ENCODE data around the gene CEP104.

Gene CEP104

GRCh38 chr1:3856923-3857790, at the start of gene CEP104, which contains the start of gene DFFB:
CEP104 (minus strand) TSS chr1:3857211; CDS start chr1:3852407, 4,804 bp downstream.
DFFB (plus strand) TSS chr1:3857476; CDS start chr1:3857604, 128 bp downstream.
- DNase-seq (ENCODE audit: low read depth in 2 of 2) = peak; percentile 91 to 92

- no peak for DNase-seq (ENCODE audit: low read depth in 2 of 2)
These were observed 49.6 kb upstream of the CEP104 start for GRCh38 chr1:3906672-3907020.

DNA sequence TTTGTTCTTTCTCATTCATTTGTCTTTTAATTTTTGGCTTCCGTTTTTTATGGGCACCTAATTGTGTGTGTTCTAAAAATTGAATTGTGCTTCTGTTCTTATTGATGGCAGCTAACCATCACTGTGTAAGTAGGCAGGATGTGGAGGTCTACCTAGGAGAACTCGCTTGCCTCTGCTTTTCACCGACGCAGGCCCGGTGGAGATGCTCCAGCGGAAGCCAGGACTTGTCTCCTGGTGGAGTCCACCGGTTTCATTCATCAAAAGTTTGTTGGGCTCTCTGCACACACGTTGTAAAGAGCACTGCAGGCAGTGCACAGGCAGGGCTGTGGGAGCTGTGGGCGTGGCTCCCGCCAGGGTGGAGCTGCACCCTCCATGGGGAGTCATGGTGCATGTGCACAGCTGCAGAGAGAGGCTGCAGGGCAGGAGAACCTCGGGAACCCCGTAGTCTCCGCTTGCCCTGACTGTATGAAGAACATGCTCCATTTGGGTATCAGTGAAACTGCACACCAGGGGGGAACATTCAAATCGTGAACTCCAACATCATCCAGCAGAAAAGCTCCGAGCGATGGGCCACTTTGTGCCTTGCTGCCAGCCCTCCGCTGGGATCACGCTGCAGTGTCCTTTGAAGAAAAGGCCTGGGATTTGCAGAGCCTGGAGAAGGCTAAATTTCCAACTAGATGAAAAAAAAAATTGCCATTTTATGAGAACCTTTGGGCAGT, 49.1 kb upstream of the CEP104 start:
- no peak for DNase-seq (ENCODE audit: low read depth in 2 of 2)

- no peak for DNase-seq (ENCODE audit: low read depth in 2 of 2)
These were observed 48.4 kb upstream of the CEP104 start for GRCh38 chr1:3905266-3905952.

- DNase-seq (ENCODE audit: low read depth in 2 of 2) = no peak
These were observed 47.8 kb upstream of the CEP104 start for GRCh38 chr1:3904843-3905185.

- DNase-seq (ENCODE audit: low read depth in 2 of 2) = no peak
These were observed 47.2 kb upstream of the CEP104 start for GRCh38 chr1:3904006-3904842.

DNA sequence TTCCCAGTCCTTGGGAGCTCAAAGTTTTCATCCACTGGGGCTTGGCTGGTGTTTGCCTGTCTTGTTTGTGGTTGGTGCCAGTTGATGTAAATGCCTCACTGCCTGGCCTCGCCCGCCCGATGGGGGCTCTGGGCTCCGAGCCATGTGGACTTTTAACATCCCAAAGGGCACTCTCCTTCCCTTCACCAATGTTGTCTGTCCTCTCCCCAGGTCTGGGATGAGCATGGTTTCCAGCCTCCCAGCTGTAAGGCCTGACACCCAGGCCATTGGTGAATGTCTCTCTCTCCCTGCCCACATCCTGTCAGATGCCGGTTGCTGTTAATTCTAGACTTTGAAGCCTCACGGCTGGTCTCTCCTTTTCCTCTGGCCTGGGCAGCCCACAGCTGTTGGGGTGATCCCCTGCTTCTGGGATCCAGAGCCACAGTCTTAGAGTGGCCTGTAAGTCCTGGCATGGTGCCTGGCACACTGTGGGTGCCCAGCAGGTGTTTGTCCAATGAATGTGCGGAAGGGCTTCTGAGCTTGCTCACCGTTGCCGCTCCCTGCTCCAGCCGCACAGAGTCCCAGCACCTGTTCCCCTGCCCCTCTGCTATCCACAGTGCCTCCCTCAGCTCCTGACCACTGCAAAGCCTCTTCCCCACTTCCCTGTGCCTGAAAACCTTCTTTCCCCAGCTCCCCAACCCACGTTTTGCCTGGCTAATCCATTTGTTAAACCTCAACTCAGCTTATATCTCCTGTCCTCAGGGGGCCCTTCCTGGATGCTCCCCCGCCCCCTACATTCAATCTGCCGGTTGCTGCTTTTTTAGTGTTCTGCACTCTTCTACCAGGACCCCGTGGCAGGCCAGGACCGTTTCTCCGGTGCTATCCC, 46.4 kb upstream of the CEP104 start:
- DNase-seq (ENCODE audit: low read depth in 2 of 2) = no peak

DNA sequence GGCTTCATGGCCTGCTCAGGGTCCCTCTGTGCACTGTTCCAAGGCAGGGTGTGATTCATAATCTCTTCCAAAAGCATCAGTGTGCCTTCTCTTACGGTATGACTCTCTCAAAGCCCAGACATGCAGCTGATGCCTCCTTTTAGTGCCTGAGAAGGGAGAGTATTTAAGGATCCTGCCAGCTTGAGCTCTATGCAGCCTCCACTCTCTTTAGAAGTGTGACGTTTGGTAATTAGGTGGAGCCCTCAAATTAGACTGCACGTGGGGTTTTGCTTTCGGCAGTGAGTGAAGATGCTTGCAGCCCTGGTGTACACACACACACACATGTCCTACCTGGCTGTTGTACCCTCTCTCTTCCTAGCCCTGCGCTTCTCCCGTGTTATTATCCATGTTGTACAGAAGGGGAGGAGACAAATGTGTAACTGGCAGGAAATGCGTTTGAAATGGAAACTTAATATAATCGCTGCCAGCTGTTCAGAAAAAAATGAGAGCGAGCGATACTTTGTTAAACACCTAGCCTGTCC, 45.6 kb upstream of the CEP104 start:
- no peak for DNase-seq (ENCODE audit: low read depth in 2 of 2)

- DNase-seq (ENCODE audit: low read depth in 2 of 2) = no peak
These were observed 45.1 kb upstream of the CEP104 start for GRCh38 chr1:3902111-3902511.

DNA sequence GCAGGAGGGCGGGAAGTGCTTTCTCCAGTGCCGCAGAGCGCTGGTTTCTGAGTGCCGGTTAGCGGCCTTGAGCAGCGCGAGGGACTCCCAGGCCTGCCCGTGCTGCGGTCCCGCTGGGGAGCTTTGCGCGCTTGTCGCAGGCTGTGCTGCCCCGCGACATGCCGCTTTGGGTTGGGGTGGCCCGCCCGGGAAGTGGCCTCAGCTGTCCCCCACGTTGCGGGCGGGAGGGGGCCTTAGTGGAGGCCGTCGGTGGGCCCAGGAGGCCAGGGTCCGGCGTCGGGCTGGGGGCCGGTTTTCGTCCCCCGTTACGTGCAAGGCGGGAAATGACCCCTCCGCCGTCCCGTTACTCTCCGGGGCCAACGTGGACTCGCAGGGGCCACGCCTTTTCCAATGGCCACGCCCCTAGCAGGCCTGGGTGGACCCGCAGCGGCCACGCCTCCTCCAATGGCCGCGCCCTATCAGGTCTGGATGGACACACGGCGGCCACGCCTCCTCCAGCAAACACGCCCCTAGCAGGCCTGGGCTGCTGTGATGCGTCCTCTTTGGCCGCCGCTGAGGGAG, 44.0 kb upstream of the CEP104 start:
- DNase-seq (ENCODE audit: low read depth in 2 of 2) = peak; percentile 85 to 91

DNA sequence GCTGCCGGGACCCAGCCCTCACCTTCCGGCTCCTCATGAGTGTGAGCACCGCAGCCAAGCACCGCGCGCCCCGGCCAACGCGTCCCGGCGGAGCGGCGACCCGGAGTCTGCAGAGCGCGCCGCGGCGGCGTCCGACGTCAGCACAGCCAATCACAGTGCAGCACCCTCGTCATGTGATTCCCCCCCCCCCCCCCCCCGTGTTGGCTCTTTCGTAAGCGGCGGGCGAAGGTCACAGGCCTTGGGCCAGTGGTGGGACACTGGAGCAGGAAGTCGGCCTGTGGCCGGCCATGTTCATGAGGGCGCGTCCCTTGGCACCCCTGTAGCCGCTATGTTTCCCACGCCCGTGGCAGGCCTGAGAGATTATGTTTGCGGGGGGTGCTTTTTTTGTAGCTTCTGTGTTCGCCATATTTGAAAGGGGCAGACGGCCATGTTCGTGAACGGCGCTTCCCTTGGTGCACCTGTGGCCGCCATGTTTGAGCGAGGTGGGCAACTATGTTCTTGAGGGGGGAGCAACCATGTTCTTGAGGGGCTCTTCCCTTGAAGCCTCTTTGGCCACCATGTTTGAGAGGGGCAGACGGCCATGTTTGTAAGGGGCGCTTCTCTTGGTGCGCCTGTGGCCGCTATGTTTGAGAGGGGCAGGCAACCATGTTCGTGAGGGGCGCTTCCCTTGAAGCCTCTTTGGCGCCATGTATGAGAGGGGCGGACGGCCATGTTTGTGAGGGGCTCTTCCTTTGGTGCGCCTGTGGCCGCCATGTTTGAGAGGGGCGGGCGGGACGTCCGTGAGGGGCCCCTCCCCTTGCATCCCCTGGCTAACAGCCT, 43.3 kb upstream of the CEP104 start, which contains the start of gene C1orf174:
Gene C1orf174, minus strand, starts transcription at position 123 of the 819 bp plus-strand sequence. Its CDS starts 86 bp downstream, at position 37.
- DNase-seq (ENCODE audit: low read depth in 2 of 2) = peak; percentile 79 to 85

GRCh38 chr1:3899754-3900149, 42.7 kb upstream of the CEP104 start:
- DNase-seq (ENCODE audit: low read depth in 2 of 2) = peak in 1 of 2 donors; percentile 23

GRCh38 chr1:3898994-3899753, 42.2 kb upstream of the CEP104 start:
- DNase-seq (ENCODE audit: low read depth in 2 of 2) = no peak

- DNase-seq (ENCODE audit: low read depth in 2 of 2) = no peak
These were observed 41.4 kb upstream of the CEP104 start for GRCh38 chr1:3898475-3898735.

GRCh38 chr1:3896396-3897000, 39.5 kb upstream of the CEP104 start:
- DNase-seq (ENCODE audit: low read depth in 2 of 2) = no peak

DNA sequence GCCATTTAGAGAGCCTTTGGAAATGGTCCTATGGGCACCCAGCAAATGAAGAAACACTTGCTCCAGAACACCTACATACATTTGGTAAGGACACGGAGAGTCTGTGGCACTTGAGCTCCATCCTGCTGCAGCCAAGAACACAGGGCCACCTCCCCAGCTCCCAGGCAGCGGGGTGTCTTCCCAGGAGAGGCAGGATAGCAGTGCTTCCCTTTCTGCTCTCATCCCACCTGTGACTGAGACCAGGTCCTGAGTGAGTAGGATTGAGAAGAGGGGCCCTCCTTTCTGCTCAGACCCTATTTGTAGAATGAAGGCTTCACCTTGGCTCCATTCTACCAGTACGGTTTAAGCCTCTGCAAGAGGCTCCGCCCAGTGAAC, 38.9 kb upstream of the CEP104 start:
- no peak for DNase-seq (ENCODE audit: low read depth in 2 of 2)

DNA sequence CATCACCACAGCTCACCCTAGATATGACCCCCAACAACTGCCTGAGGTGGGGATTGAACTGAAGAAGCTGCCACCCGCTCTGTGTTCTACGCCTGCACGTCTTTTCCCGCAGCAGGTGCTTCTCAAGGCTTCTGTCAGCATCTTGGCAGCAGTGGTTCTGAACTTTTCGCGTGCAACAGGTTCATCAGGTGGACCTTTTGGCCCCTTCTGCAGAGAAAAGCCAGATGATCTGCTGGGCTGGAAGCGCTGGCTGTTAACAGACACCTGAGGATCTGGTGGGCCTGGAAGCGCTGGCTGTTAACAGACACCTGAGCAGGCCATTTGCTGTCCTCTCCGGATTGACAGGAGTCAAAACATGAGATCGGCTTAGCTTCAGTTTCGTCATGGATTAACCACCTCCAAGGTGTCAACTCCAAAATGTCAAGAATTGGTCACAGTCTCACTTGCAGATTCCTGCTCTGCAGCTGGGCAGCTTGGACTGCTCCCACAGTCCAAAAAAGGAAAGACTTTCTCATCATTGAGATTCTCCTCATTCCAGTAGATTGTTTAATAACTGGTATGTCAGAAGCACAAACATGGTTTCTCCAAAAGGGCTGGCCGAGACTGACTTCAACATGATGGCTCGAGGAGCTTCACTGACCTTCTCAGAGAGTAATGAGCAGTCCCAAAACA, 38.4 kb upstream of the CEP104 start:
- DNase-seq (ENCODE audit: low read depth in 2 of 2) = no peak

Data from stimulated activated CD8-positive, alpha-beta memory T cell treated with anti-CD3 and anti-CD28 coated beads, Interleukin-2, amount 100 ng/mL, for 48 hours (primary cell).